GM19035 (cell line): ENCODE results near the gene NPHP4.
"Not testable (repeated sequence)": the region's sequence is repeated elsewhere in the genome, so short reads cannot be mapped to it uniquely, and the experiment has no call there.

ENCODE experiments used
- ATAC-seq: cut with Tn5 transposase; IDR thresholded peaks from one replicate; pipeline ENCODE4 v1.9.1; 2021; ENCODE audit not compliant: unreplicated experiment

Gene NPHP4

GRCh38 chr1:5861871-5862825 lies 130.1 kb downstream of the NPHP4 start:
- ATAC-seq = no peak

GRCh38 chr1:5860277-5860676 lies 131.9 kb downstream of the NPHP4 start:
- no peak for ATAC-seq

- ATAC-seq = no peak
Observed at GRCh38 chr1:5859766-5860165, 132.5 kb downstream of the NPHP4 start.

GRCh38 chr1:5858844-5859407 lies 133.3 kb downstream of the NPHP4 start:
- ATAC-seq = no peak

- ATAC-seq = no peak
Observed at GRCh38 chr1:5858246-5858645, 134.0 kb downstream of the NPHP4 start.

GRCh38 chr1:5857508-5858090 lies 134.6 kb downstream of the NPHP4 start:
- no peak for ATAC-seq

GRCh38 chr1:5857011-5857410 lies 135.2 kb downstream of the NPHP4 start:
- no peak for ATAC-seq

- ATAC-seq = no peak
Observed at GRCh38 chr1:5856246-5856815, 135.9 kb downstream of the NPHP4 start.

- no peak for ATAC-seq
Observed at GRCh38 chr1:5855196-5855897, 136.9 kb downstream of the NPHP4 start.

- ATAC-seq = no peak
Observed at GRCh38 chr1:5854754-5855153, 137.5 kb downstream of the NPHP4 start.

GRCh38 chr1:5853858-5854257 lies 138.4 kb downstream of the NPHP4 start:
- ATAC-seq = not testable (repeated sequence)

GRCh38 chr1:5850503-5850902 lies 141.7 kb downstream of the NPHP4 start:
- ATAC-seq = no peak

GRCh38 chr1:5849550-5849949 lies 142.7 kb downstream of the NPHP4 start:
- no peak for ATAC-seq

GRCh38 chr1:5847013-5847659 lies 145.1 kb downstream of the NPHP4 start:
- no peak for ATAC-seq

- no peak for ATAC-seq
Observed at GRCh38 chr1:5845376-5845775, 146.8 kb downstream of the NPHP4 start.

- ATAC-seq = no peak
Observed at GRCh38 chr1:5844442-5844841, 147.8 kb downstream of the NPHP4 start.

GRCh38 chr1:5843521-5844096 lies 148.6 kb downstream of the NPHP4 start:
- ATAC-seq = no peak

GRCh38 chr1:5842679-5843078 lies 149.5 kb downstream of the NPHP4 start:
- no peak for ATAC-seq

- no peak for ATAC-seq
Observed at GRCh38 chr1:5840551-5841001, 151.6 kb downstream of the NPHP4 start.

GRCh38 chr1:5839881-5840550 lies 152.2 kb downstream of the NPHP4 start:
- no peak for ATAC-seq
